SW480 (cell line): Measurements from ENCODE around the gene RHOBTB3.

Experiments used
- DNase-seq: peaks from one replicate; pipeline ENCODE4 v3.0.0-alpha.2; 2016; ENCODE audit warnings: low spot score

Gene RHOBTB3

DNA sequence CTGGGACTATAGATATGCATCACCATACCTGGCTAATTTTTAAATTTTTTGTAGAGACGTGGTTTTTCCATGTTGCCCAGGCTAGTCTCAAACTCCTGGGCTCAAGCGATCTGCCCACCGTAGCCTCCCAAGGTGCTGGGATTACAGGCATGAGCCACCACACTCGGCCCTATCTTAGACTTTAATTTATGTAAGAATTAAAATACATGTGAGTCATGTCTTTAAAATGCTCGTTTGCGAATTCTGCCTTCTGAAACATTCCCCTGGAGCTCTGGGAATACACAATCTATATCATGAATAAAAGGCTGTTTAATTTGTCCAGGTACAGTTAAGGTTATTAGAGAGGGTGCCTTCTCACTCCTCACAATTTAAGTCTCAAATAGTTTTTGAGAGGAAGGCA lies 32.8 kb downstream of the RHOBTB3 start:
- DNase-seq = no peak

DNA sequence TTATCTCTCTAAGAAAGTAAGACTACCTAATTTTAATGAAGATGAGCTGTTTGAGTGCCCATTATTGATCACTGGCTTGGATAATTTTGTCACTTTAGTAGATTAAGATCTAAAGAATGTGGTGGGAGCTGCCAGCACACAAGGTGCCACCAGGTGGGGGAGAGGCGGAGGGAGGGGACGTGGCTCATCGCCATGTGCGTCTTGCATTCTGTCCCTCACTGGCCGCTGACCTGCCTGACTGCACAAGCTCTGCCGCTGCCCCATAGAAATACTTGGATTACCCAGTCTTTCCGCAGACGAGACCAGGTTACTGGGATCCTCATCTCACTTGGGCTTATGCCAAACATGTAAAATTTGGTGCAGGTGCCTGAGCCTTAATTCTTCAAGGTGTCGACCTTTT lies 37.6 kb downstream of the RHOBTB3 start:
- DNase-seq = no peak

DNA sequence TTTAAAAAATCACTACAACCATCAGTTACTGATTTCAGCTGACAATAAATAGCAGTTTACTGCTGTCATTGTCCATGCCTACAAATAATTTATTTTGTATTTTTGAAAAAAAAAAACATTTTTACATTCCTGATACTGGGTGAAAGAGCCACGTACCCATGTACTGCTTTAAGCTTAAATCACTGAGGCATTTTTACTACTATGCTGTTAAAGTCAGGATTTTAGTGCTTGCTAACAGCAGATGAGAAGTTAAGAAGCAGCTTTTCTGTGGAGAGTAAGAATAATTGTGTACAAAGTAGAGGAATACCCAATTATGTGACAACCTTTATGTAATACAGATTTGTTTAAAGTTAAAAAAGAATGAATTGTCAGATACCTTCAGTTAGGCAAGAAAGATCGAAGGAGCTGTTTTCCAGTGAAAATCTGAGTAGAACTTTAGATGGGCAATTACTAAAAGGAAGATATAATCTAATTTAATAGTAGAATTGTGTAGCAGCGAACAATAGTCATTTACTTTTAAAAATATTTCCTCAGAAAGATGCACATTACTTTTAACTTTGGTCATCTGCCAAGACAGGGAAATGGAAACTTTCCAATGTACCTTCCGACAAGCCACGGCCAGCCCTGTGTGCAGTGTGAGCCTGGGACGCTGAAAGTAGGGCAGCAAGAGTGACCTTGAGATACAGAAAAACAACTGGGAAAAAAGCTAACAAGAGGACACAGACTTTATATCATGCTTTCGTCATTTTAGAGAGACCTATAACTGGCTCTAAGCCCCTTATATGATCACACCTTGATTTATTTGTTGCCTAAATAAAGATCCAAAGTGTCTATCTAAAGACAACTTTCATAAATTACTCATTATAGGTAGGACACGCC lies 39.9 kb downstream of the RHOBTB3 start:
- DNase-seq = no peak

DNA sequence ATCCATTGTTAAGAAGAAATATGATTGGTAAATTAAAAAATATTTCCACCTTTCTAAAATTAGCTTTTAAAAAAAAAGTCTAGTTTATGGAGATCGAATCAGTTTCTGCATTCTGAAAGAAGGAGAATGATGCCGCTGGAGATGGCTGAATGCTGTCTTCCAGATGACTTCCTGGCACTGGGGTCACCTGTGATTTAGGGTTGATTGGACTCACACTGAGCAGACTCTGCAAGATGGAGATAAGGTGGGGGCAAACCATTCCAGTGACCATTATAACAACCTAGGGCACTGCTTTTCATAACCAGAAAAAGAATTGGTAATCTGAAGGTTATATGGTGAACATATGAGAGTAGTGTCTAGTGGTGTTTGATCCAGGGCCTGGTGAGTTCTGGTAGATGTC lies 40.8 kb downstream of the RHOBTB3 start:
- DNase-seq = no peak

DNA sequence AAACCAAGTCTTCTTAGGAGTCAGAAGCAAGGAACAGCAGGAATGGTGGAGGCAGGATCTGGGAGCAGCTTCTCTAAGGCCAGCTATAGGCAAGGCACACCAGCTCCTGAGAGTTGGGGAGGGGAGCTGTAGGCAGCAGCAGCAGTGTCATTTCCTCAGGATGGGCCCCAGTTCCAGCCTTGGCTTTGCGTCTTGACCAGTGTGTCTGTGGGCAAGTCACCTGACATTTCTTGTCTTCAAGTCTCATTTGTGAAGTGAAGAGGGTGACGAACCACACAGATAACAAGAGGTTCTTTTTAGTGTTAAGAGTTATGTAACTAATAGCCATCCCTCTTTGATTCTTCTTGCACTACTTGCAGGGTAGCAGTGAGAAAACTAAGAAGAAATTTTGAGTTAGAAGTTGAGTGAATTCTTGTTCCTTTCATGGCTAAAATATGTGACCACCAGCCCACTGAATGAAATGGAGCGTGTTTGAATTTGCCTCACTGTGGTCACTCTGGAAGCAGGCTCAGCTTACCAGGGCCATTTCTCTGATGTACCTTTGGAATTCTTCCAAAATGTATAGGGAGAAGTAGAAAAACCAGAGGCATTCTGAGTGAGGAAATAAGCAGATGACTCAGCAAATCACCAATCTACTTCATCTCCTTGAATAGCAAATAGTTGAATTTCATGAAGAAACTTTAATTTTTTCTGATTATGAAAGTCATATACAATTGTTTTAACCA lies 42.4 kb downstream of the RHOBTB3 start:
- DNase-seq = peak; percentile 47

DNA sequence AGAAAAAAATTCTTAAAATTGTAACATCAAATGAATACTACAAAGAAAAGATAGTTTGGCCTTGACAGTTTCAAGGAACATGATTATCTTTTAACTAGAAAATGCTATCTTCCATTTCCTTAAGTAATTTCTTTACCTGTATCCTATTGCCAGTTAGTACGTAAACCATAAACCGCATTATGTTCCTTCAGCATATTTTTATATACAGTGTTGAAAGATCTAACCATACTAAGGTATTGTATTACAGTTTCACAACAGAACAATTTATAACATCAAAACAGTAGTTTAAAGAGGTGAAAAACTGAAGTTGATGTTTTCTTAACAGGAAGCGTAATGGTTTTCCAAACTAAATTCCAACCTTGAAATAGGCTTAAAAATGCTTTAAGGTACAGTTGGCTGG lies 46.3 kb downstream of the RHOBTB3 start:
- no peak for DNase-seq

DNA sequence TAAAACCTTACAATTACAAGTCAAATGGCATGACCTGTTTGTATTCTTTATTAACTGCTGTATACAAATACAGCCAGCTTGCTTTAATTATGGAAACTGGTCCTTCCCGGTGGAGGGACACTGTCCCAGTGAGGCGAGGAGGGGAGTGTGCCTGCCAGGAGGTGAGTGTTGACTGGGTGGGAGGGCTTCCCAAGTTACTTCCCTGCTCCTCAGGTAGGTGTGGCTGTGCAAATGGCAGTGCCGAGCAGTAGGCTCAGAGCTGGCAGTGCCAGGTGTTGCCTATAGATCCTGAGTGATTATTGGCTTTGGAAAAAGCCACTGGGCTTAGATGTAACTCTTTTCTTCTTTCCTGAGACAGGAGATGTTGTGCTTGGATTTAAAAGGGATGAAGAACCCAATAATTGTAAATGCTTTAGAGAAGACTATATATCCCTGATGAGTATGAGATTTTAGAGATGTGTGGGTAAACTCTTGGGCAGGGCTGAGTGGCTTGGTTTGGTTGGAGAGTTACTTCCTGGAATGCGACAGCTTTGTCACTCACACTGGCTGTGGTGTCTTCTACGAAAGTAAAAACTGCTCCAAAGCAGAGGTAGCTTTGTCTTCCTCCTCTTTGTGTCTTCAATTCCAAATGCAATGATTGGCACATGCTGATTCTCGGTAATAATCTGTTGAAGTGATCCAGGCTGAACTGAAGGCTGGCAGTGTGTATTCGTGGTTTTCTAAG lies 47.7 kb downstream of the RHOBTB3 start:
- DNase-seq = no peak

DNA sequence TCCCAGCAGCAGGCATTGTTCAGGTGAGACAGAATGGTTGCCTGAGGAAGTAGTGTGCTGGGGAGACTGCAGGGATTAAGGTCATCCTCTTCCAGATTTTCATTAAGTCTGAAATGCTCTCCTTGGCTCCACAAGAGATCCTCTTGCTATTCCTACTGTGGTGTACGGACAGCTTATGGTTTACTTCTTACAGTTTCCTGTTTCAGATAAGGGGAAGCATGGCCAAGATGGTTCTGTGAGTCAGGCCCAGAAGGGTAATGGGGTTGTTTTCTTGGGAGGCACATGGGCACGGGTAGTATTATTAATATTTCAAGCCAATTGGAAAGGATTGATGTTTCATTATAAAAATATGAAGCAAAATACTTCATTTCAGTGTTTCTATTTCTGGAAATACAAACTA lies 48.5 kb downstream of the RHOBTB3 start:
- no peak for DNase-seq

DNA sequence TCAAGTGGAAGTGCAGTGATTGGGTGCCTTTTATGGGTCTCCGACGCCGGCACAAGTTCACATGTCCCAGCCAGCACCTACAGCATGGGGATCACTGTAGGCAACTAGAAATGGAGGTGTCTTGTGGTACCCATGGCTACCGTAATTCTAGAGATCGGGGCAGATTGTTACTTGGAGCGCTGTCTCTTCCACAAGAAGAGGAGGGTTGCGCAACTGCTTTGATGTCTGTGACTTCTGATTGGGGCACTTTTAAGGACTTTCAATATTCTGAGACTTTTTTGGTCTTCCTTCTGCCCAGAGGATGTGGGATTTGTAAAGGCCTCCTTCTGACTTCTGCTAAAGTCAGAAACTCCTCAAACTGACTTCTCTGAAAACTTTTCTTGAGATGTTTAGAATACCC lies 49.5 kb downstream of the RHOBTB3 start:
- no peak for DNase-seq

DNA sequence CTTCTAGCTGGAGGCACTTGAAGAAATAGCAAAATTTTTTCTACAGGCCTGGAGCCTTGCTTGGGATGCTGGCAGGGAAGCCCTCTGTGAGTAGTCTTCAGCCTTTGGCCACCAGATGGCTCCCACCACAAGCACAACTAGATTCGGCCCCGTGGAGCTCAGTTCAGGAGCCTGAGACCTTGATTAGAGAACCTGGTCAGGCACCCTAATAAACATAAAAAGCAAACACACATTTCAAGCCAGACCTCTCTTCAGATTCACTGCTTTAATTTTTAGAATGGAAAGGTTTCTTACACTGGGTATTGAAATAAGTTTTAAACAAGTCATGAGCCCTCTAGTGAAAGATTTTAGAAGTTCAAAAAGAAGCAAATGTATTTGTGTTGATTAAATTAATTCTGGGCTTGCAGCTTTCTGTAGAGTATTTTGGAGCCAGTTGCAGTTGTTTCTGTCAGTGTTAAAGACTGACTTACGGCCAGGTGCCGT lies 50.0 kb downstream of the RHOBTB3 start:
- DNase-seq = peak; percentile 79

DNA sequence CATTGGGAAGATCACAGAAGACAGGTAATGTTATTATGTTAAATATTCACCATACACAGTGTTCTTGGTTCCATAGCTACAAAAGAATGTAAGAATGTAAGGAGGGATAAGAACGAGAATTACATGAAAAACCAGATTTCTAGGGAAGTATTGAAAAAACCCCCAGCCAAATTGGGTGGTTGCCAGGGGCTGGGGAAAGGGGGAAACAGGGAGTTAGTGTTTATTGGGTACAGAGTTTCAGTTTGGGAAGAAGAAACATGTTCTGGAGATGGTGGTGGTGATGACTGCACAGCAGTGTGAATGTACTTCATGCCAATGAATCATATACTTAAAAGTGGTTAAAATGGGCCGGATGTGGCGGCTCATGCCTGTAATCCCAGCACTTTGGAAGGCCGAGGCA lies 51.0 kb downstream of the RHOBTB3 start:
- no peak for DNase-seq

DNA sequence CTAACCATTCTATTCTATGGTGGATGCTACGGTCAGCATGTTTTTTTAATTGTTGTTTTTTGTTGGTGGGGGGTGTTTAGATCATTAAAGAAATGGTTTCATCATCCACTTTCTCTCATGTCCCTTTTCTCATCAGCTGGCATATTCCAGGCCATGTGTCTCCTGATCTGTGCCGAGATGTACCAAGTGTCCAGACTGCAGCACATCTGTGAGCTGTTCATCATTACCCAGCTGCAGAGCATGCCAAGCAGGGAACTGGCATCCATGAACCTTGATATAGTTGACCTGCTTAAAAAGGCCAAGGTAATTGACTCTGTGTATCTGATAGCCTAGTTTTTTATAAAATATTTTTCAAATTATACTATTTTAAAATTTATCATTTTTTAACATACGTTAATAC lies 52.5 kb downstream of the RHOBTB3 start:
- no peak for DNase-seq

DNA sequence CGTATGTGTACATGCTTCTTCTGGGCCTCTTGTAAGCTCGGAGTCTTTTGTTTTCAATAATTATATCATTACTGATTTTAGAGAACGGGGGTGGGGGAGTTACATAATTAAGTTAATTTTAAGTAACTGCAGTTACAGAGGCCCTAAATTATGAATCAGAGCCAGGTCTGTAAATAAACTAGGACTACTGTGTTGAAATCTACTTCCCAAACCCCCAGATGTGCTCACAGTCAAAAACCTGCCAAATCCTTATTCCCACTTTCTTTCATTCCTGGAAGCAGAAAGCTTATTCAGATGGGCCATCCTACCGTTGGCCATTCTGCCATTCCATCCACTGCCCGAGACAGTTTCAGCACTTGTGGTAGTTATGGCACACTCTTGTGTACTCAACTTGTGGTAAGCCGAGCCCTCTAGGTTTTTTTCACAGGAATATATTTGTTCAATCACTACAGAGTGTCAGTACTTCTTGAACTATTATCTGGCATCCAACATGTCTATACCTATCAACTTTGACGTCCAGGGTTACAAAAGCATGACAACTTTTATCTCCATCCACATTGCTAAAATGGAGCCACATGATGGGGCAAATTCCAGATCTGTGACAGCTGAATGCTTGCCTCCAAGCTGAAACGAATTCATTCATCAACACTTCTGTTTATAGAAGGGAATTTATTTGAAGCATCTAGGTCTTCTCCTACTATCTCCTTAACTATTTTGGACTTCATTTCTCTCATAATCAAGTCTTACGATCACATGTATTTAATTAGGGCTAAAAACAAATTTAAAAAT lies 53.6 kb downstream of the RHOBTB3 start:
- no peak for DNase-seq

DNA sequence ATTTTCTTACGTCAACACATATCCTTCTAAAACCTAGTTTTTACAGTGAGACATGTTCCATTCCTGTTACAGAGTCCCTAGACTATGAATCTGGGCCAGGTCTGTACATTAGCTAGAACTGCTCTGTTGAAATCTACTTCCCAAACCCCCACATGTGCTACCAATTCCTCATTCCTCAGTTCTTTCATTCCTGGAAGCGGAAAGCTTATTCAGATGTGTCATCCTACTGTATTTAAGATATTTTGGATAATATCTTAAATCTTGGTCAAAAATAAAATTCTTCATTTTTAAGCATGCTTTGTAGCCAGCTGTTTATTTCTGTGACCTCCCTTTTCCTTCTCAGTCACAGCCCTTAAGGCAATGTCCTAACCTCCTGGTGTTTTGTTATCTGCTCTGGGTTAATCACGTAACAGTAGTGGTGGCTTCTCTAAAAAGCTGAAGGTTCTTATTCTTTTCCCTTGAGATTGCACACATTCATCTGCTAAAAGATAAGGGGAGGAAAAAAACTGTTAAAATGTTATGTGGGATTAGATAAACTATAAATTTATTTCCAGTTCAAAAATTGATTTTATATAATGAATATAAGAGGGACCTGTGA lies 55.8 kb downstream of the RHOBTB3 start:
- DNase-seq = no peak

DNA sequence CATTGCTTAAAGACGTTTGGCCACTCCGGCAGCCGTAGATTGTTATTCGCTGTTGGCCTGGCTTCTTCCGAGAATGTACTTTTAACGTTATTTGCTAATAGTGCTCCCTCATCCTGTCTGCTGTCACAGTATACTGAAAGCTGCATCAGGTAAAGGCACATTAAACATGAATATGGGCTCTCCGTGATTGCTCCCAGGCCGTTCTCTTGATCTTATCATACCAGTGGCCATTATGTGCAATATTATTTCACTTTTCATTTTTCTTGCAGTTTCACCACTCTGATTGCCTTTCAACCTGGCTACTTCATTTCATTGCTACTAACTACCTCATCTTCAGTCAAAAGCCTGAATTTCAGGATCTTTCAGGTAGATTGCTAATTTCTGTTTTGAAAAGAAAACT lies 57.4 kb downstream of the RHOBTB3 start:
- no peak for DNase-seq

DNA sequence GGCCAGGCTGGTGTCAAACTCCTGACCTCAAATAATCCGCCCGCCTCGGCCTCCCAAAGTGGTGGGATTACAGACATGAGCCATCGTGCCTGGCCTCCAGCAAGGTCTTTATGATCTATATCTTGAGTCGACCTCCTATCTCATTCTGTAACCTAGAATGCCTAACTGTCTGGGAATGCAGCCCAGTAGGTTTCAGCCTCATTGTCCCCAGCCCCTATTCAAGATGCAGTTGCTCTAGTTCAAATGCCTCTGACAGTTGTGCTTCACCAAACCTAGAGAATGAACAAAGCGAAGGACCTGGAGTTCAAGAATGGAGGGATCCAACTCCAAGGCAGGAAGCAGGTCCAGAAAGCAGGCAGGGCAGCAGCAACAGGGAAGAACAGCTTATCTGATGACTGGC lies 60.6 kb downstream of the RHOBTB3 start:
- DNase-seq = no peak

DNA sequence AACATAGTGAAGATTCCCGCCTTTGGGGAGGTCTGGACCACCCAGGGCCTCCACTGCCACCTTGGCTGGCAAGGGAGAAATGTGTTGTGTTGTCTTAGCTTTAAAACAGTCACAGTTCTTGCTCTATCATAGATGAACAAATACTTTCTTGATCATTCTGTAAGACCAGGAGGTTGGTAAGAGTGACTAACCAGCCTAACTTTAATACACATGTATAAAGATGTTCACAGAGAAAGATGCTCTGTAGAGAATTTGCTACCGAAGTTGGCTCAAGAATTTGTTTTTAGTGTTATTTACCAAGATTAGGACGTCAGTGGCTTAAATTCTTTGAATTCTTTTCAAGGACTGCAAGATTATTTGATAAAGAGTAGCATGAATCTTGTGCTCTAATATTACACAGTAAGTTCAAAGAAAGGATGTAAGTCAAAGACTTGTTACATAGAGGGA lies 63.0 kb downstream of the RHOBTB3 start:
- no peak for DNase-seq

DNA sequence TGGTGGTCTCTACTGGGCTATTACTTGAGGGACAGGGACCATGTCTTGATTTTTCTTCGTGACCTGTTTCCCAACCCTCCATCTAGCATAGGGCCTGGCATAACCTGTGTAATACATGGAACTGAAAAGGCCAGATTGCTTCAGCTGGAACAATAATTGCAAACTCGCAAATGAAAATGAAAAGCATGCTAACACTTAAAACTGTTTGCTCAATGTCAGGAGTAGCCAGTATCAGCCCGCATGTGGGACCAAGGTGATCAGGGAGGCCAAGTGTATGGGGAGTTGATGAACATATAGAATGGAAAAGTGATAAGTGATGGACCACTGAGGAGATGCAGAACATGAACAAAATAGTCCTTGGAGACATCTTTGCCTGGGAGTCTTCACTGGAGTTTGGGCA lies 66.2 kb downstream of the RHOBTB3 start:
- no peak for DNase-seq

DNA sequence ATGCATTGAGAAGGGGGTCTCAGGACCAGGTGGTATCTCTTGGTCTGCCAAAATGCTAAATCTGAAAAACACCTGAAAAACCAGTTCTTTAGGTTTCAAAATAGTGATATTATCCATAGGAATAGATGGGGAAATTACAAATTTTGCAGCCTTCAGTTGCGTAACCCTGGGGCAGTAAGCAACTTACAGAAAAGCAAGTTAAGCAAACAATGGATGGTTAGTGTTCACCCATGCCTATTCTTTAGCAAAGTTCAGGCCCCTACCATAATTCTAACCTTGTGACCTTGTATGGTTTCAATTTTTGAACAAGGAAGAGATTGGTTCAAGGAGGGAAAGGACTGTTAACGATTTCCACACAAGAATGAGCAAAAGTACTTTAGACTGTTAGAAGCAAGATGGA lies 66.9 kb downstream of the RHOBTB3 start:
- no peak for DNase-seq

DNA sequence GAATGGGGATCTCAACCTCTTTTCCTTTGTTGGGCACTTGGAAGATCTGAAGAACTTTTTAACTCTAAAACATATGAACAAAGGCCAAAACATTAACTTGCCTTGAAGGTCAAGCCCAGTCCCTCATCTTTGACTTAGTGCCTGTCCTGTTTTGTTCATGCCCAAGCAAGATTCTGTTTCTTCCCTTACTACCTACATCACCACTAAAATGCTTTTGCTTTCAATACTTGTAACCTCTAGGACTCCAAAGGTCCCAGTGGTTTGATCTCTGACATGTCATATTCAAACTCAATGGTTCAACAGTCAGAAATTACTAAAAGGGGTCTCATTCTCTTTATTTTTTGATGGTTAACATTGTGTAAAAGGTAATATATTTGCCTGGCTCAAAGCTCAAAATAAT lies 67.4 kb downstream of the RHOBTB3 start:
- DNase-seq = no peak

DNA sequence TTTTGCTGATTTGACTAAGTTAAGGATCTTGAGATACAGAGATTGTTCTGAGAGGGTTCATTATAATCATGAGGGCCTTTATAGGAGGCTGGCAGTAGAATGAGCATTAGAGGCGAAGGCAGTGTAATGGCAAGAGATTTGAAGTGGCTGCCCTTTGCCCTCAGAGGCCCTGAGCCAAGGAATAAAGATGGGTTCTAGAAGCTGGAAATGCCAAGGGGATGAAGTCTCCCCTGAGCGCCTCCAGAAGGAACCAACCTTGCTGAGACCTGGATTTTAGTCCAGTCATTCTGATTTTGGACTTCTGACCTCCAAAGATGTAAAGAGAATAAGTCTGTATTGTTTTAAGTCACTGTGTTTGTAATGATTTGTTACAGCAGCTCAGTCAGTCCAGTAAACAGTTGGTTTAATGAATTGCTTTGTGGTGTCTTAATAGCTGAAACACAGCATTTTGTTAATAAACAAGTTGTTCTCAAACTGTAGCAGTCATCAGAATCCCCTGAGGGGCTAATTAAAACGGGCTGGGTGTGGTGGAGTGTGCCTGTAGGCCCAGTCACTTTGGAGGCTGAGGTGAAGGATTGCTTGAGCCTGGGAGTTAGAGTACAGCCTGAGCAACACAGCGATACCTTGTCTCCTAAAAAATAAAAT lies 68.2 kb downstream of the RHOBTB3 start:
- DNase-seq = no peak
